Measurements from ENCODE around the gene FAM174C. TPM values are rescaled to one million over a fixed set of nuclear protein-coding genes. Genes with fewer than 3 reads are reported as not detected.
"Not testable (repeated sequence)": the region's sequence is repeated elsewhere in the genome, so short reads cannot be mapped to it uniquely, and the experiment has no call there.

The FAM174C gene
- polyA plus RNA-seq, 4 donors, result 13.3 to 30.9 (median 26.1) TPM

- DNase-seq (ENCODE audit: low read depth in 4 of 4, low spot score in 2 of 4), result no peak
Measured at GRCh38 chr19:1295169-1296012, 20.1 kb downstream of the FAM174C start.

GRCh38 chr19:1296078-1296477 is 20.7 kb downstream of the FAM174C start:
- no peak for DNase-seq (ENCODE audit: low read depth in 4 of 4, low spot score in 2 of 4)

GRCh38 chr19:1296575-1297271 is 21.4 kb downstream of the FAM174C start:
- DNase-seq (ENCODE audit: low read depth in 4 of 4, low spot score in 2 of 4), result no peak

GRCh38 chr19:1298235-1298634 is 22.9 kb downstream of the FAM174C start:
- DNase-seq (ENCODE audit: low read depth in 4 of 4, low spot score in 2 of 4), result no peak

GRCh38 chr19:1299801-1300200 is 24.5 kb downstream of the FAM174C start:
- no peak for DNase-seq (ENCODE audit: low read depth in 4 of 4, low spot score in 2 of 4)

- DNase-seq (ENCODE audit: low read depth in 4 of 4, low spot score in 2 of 4), result no peak
Measured at GRCh38 chr19:1300744-1301490, 25.6 kb downstream of the FAM174C start.

- DNase-seq (ENCODE audit: low read depth in 4 of 4, low spot score in 2 of 4), result no peak
Measured at GRCh38 chr19:1302533-1303239, 27.4 kb downstream of the FAM174C start.

- no peak for DNase-seq (ENCODE audit: low read depth in 4 of 4, low spot score in 2 of 4)
Measured at GRCh38 chr19:1304197-1304924, 29.0 kb downstream of the FAM174C start.

- DNase-seq (ENCODE audit: low read depth in 4 of 4, low spot score in 2 of 4), result not testable (repeated sequence)
Measured at GRCh38 chr19:1305354-1305753, 30.0 kb downstream of the FAM174C start.

- DNase-seq (ENCODE audit: low read depth in 4 of 4, low spot score in 2 of 4), result no peak
Measured at GRCh38 chr19:1307320-1307719, 32.0 kb downstream of the FAM174C start.

- no peak for DNase-seq (ENCODE audit: low read depth in 4 of 4, low spot score in 2 of 4)
Measured at GRCh38 chr19:1307755-1308303, 32.5 kb downstream of the FAM174C start.

GRCh38 chr19:1308718-1309117 is 33.4 kb downstream of the FAM174C start:
- no peak for DNase-seq (ENCODE audit: low read depth in 4 of 4, low spot score in 2 of 4)

GRCh38 chr19:1309977-1310852 is 34.9 kb downstream of the FAM174C start:
- no peak for DNase-seq (ENCODE audit: low read depth in 4 of 4, low spot score in 2 of 4)

GRCh38 chr19:1310853-1311180 is 35.5 kb downstream of the FAM174C start:
- no peak for DNase-seq (ENCODE audit: low read depth in 4 of 4, low spot score in 2 of 4)

- no peak for DNase-seq (ENCODE audit: low read depth in 4 of 4, low spot score in 2 of 4)
Measured at GRCh38 chr19:1311543-1312091, 36.3 kb downstream of the FAM174C start.

GRCh38 chr19:1312767-1313694 is 37.7 kb downstream of the FAM174C start:
- no peak for DNase-seq (ENCODE audit: low read depth in 4 of 4, low spot score in 2 of 4)
